IMR-90 (cell line): ENCODE results near the gene MAGI1. TPM values are rescaled to one million over a fixed set of nuclear protein-coding genes. Genes with fewer than 3 reads are reported as not detected.

Source experiments
- ATAC-seq: fragments of 200-7000 bp; cut with Tn5 transposase; 2 replicates; pipeline ENCODE4 v1.9.1; 2020; ENCODE audit warnings: low read depth, mild to moderate bottlenecking, moderate library complexity
- BruUV-seq: library from RNA; stranded (reverse); fragments of 400-500 nt; replicated peaks from 2 replicates; lab custom pipeline; 2021; lab: Mats Ljungman, UMichigan
- CTCF ChIA-PET: fragments of 300-600 bp; formaldehyde crosslinking; extraction: SDS; loops from one replicate; lab custom pipeline; 2021; ENCODE audit warnings: antibody characterized with exemption; lab: Yijun Ruan, JAX
- POLR2A ChIA-PET: fragments of 300-600 bp; sonication (Branson Sonifier 250); formaldehyde crosslinking; loops from one replicate; lab custom pipeline; 2022; ENCODE audit warnings: antibody characterized with exemption; ENCODE audit not compliant: unreplicated experiment; lab: Charles Lee
- DNase-seq: peaks from one replicate; pipeline ENCODE4 v3.0.0; 2013
- H2AFZ ChIP-seq: replicated peaks from 2 replicates; pipeline ENCODE3; 2013; ENCODE audit warnings: low read length, mild to moderate bottlenecking; ENCODE audit not compliant: poor library complexity
- H2AK5ac ChIP-seq: 2 replicates; pipeline ENCODE4 v1.6.1; 2013; ENCODE audit warnings: low read depth, low read length, inconsistent platforms
- H2AK9ac ChIP-seq: replicated peaks from 2 replicates; pipeline ENCODE3; 2013; ENCODE audit warnings: mild to moderate bottlenecking, low read depth, low read length, moderate library complexity; ENCODE audit not compliant: poor library complexity
- H2BK120ac ChIP-seq: 2 replicates; pipeline ENCODE4 v1.6.1; 2013; ENCODE audit warnings: low read depth, low read length, inconsistent platforms
- H2BK15ac ChIP-seq: 3 replicates; pipeline ENCODE4 v1.6.1; 2013; ENCODE audit warnings: low read depth, low read length, inconsistent platforms
- H2BK20ac ChIP-seq: 2 replicates; pipeline ENCODE4 v1.6.1; 2013; ENCODE audit warnings: low read depth, mild to moderate bottlenecking, inconsistent platforms, low read length, moderate library complexity
- H2BK5ac ChIP-seq: 2 replicates; pipeline ENCODE4 v1.6.1; 2013; ENCODE audit warnings: mild to moderate bottlenecking, low read depth, low read length, inconsistent platforms; ENCODE audit not compliant: poor library complexity, severe bottlenecking
- H3K14ac ChIP-seq: replicated peaks from 2 replicates; pipeline ENCODE4 v1.6.1; 2013; ENCODE audit warnings: low read depth, low read length, inconsistent platforms
- H3K18ac ChIP-seq: 2 replicates; pipeline ENCODE4 v1.6.1; 2013; ENCODE audit warnings: low read depth, low read length, control low read depth
- H3K23ac ChIP-seq: 2 replicates; pipeline ENCODE4 v1.6.1; 2013; ENCODE audit warnings: low read depth, low read length, inconsistent platforms
- H3K27ac ChIP-seq: 2 replicates; pipeline ENCODE4 v1.5.1; 2013; ENCODE audit warnings: mild to moderate bottlenecking, control low read depth, low read length; ENCODE audit not compliant: insufficient read depth
- H3K27me3 ChIP-seq: 2 replicates; pipeline ENCODE4 v1.6.1; 2013; ENCODE audit warnings: low read length; ENCODE audit not compliant: control insufficient read depth, insufficient read depth
- H3K36me3 ChIP-seq: 2 replicates; pipeline ENCODE4 v1.6.1; 2013; ENCODE audit warnings: low read length, mixed read lengths; ENCODE audit not compliant: control insufficient read depth, insufficient read depth
- H3K4ac ChIP-seq: 2 replicates; pipeline ENCODE4 v1.6.1; 2013; ENCODE audit warnings: low read depth, low read length, inconsistent platforms
- H3K4me1 ChIP-seq: 2 replicates; pipeline ENCODE4 v1.6.1; 2013; ENCODE audit warnings: low read length, mixed read lengths; ENCODE audit not compliant: control insufficient read depth, insufficient read depth
- H3K4me2 ChIP-seq: 2 replicates; pipeline ENCODE4 v1.6.1; 2013; ENCODE audit warnings: low read depth, mild to moderate bottlenecking, control low read depth, low read length, moderate library complexity
- H3K4me3 ChIP-seq: 2 replicates; pipeline ENCODE4 v1.5.1; 2013; ENCODE audit warnings: low read depth, mild to moderate bottlenecking, control low read depth, low read length, moderate library complexity; ENCODE audit not compliant: insufficient read depth
- H3K56ac ChIP-seq: 2 replicates; pipeline ENCODE4 v1.6.1; 2013; ENCODE audit warnings: low read length, inconsistent platforms; ENCODE audit not compliant: insufficient read depth; ENCODE audit errors: extremely low read depth
- H3K79me1 ChIP-seq, 2 experiments: 2 replicates each; pipeline ENCODE4 v1.6.1; 2013; ENCODE audit warnings: low read length in 2 of 2, inconsistent platforms in 1 of 2, low read depth in 1 of 2
- H3K9ac ChIP-seq: 2 replicates; pipeline ENCODE4 v1.6.1; 2013; ENCODE audit warnings: low read depth, low read length, control low read depth
- H3K9me1 ChIP-seq: 2 replicates; pipeline ENCODE4 v1.6.1; 2013; ENCODE audit warnings: low read length, inconsistent platforms; ENCODE audit not compliant: insufficient read depth
- H3K9me3 ChIP-seq: 2 replicates; pipeline ENCODE4 v1.6.1; 2013; ENCODE audit warnings: low read length; ENCODE audit not compliant: control insufficient read depth, insufficient read depth
- H4K20me1 ChIP-seq: 2 replicates; pipeline ENCODE4 v1.6.1; 2013; ENCODE audit warnings: low read length, inconsistent platforms; ENCODE audit not compliant: insufficient read depth
- H4K5ac ChIP-seq: 2 replicates; pipeline ENCODE4 v1.6.1; 2013; ENCODE audit warnings: mild to moderate bottlenecking, low read depth, low read length, control low read depth
- H4K8ac ChIP-seq, 2 experiments: 2 replicates each; pipeline ENCODE4 v1.6.1; 2013; ENCODE audit warnings: low read depth in 2 of 2, low read length in 2 of 2, control low read depth in 1 of 2, inconsistent platforms in 1 of 2
- H4K91ac ChIP-seq: 2 replicates; pipeline ENCODE4 v1.6.1; 2013; ENCODE audit warnings: low read depth, low read length, inconsistent platforms; ENCODE audit not compliant: insufficient read depth
- BHLHE40 ChIP-seq: fragments of 150-350 bp; IDR thresholded peaks from 2 replicates; pipeline ENCODE4 v1.6.1; 2016; ENCODE audit warnings: mild to moderate bottlenecking, low read depth, low read length
- CEBPB ChIP-seq: IDR thresholded peaks from 2 replicates; pipeline ENCODE4 v1.6.1; 2012; ENCODE audit warnings: low read depth, low read length, improper control_type of control experiment
- MXI1 ChIP-seq: IDR thresholded peaks from 2 replicates; pipeline ENCODE4 v1.6.1; 2012; ENCODE audit warnings: low read depth, mild to moderate bottlenecking, low read length, moderate library complexity, borderline replicate concordance
- POLR2A ChIP-seq: IDR thresholded peaks from 2 replicates; pipeline ENCODE4 v1.6.1; 2012; ENCODE audit warnings: mild to moderate bottlenecking, low read depth, low read length
- RAD21 ChIP-seq: IDR thresholded peaks from 2 replicates; pipeline ENCODE4 v1.6.1; 2012; ENCODE audit warnings: low read length, improper control_type of control experiment
- RCOR1 ChIP-seq: IDR thresholded peaks from 2 replicates; pipeline ENCODE4 v1.6.1; 2012; ENCODE audit warnings: mild to moderate bottlenecking, low read length, improper control_type of control experiment; ENCODE audit not compliant: insufficient replicate concordance
- RFX5 ChIP-seq: IDR thresholded peaks from 2 replicates; pipeline ENCODE4 v1.8.0; 2012; ENCODE audit warnings: low read depth, mild to moderate bottlenecking, low read length, moderate library complexity
- USF2 ChIP-seq: fragments of 150-350 bp; IDR thresholded peaks from 2 replicates; pipeline ENCODE4 v1.6.1; 2017; ENCODE audit warnings: mild to moderate bottlenecking, antibody characterized with exemption, low read length, low read depth
- WGBS, 2 experiments: methylation state at CpG; one replicate each; pipeline versions ENCODE4 v1.1.5 to v1.1.7; 2013; ENCODE audit warnings: missing lambda C conversion rate in 2 of 2; ENCODE audit not compliant: insufficient read length in 1 of 2; ENCODE audit errors: extremely low coverage in 2 of 2; 5-methylcytosine and 5-hydroxymethylcytosine counted together
- dilution Hi-C: fragments of 300-500 bp; cut with HindIII; formaldehyde crosslinking; loops from one replicate; pipeline ENCODE4 v1.14.3; 2018; ENCODE audit warnings: low sequenced_read_pairs; ENCODE audit not compliant: unreplicated experiment
- in situ Hi-C: fragments of 300-500 bp; cut with MboI; formaldehyde crosslinking; loops from 3 replicates; pipeline ENCODE4 v1.14.3; 2019; ENCODE audit warnings: low sequenced_read_pairs, inconsistent platforms, mixed read lengths
- intact Hi-C: fragments of 100-400 bp; cut with micrococcal nuclease; formaldehyde crosslinking; loops from 2 replicates; pipeline ENCODE4 v1.10.0; 2022
- polyA plus RNA-seq, 3 experiments: library from polyadenylated mRNA; depleted of rRNA; stranded (reverse); fragments of >200 nt; gene quantifications; 2 replicates each; pipeline ENCODE4 v1.2.3, GENCODE V29; 2012; ENCODE audit warnings: low replicate concordance in 1 of 3
- total RNA-seq: library from RNA; depleted of rRNA; stranded (reverse); fragments of >200 nt; gene quantifications from 2 replicates; pipeline ENCODE4 v1.2.3, GENCODE V29; 2012

Gene MAGI1
- total and polyA plus RNA-seq, 2 of the 4 experiments (the other 2 are of a cell fraction) = 14.5 to 24.2 TPM

- H2AK9ac ChIP-seq = no peak overlapping the region
- H3K4me1 ChIP-seq = peaks cover 2% of the 10 kb centered on the region; the same call in 1 of the 2 replicates
- DNase-seq = no peak
- no peak overlapping the region for H3K27ac ChIP-seq
- no peak for ATAC-seq
- no CpG with 5 or more reads among the region's 6 CpGs for WGBS, 2 experiments
- no peak overlapping the region for H4K8ac ChIP-seq
- CTCF ChIA-PET = interaction anchor here (0.6 kb wide), 1 partner anchor 1413 kb away, joined by 3 read pairs; no protein-coding TSS in a partner anchor
- no peak overlapping the region for H2BK5ac ChIP-seq
- intact Hi-C loops (no loop called here), in situ Hi-C loops (loop anchor here (25.0 kb wide), 1 partner anchor 871 kb away; no protein-coding TSS in a partner anchor), dilution Hi-C loops (no loop called here)
- H3K4me3 ChIP-seq = no peak overlapping the region
- no peak overlapping the region for H3K14ac ChIP-seq
- H4K5ac ChIP-seq = no peak overlapping the region
- no peak overlapping the region for H4K91ac ChIP-seq
- TF ChIP-seq MXI1 (no peak), POLR2A (no peak), BHLHE40 (no peak), RAD21 (no peak), CEBPB (no peak), RCOR1 (no peak), USF2 (no peak), RFX5 (no peak)
- H3K4ac ChIP-seq = no peak overlapping the region
- no peak overlapping the region for H2BK120ac ChIP-seq
- no peak overlapping the region for H3K56ac ChIP-seq
- H2BK15ac ChIP-seq = no peak overlapping the region
- H3K9me1 ChIP-seq = no peaks in the 10 kb centered on the region
- POLR2A ChIA-PET = no interaction called here
- no peak overlapping the region for H3K9ac ChIP-seq
- no peak overlapping the region for H3K23ac ChIP-seq
- no peak overlapping the region for H3K4me2 ChIP-seq
- no peaks in the 10 kb centered on the region for H3K36me3 ChIP-seq
- H2BK20ac ChIP-seq = no peak overlapping the region
- no peak overlapping the region for H2AFZ ChIP-seq
- H3K79me1 ChIP-seq = no peaks in the 10 kb centered on the region
- H3K9me3 ChIP-seq = no peaks in the 10 kb centered on the region
- no peak overlapping the region for H2AK5ac ChIP-seq
- H3K27me3 ChIP-seq = no peaks in the 10 kb centered on the region
- no peak overlapping the region for H3K18ac ChIP-seq
- H4K20me1 ChIP-seq = no peaks in the 10 kb centered on the region
- no TSS peak for BruUV-seq
Observed at GRCh38 chr3:65408531-65409175, 630.1 kb downstream of the MAGI1 start.
